ENCODE data around the gene EID1.
"Not testable (repeated sequence)": the region's sequence is repeated elsewhere in the genome, so short reads cannot be mapped to it uniquely, and the experiment has no call there.

- not testable (repeated sequence) for TF ChIP-seq CTCF (conservative IDR thresholded peaks at IDR 0.05; ENCODE audit: low read length); EZH2phosphoT487 (IDR thresholded peaks at IDR 0.05; ENCODE audit: borderline replicate concordance)
Observed at GRCh38 chr15:48910554-48910953, 32.6 kb downstream of the EID1 start.

All from Loucy (cell line).